ENCODE data around the gene ASB8. TPM values are rescaled to one million over a fixed set of nuclear protein-coding genes. Genes with fewer than 3 reads are reported as not detected.
A peak's percentile ranks its signal among the peaks of the same experiment; 100 is the strongest.

ASB8 gene
- 27.3 and 41.5 TPM in 2 replicates for total RNA-seq (2014; rRNA removed; shearing (Covaris generic))
- polyA plus RNA-seq (2016; fragmentation: Nextera tagmentation; extraction: Ambion mirVana), result 23.3 and 31.2 TPM in 2 replicates

DNA sequence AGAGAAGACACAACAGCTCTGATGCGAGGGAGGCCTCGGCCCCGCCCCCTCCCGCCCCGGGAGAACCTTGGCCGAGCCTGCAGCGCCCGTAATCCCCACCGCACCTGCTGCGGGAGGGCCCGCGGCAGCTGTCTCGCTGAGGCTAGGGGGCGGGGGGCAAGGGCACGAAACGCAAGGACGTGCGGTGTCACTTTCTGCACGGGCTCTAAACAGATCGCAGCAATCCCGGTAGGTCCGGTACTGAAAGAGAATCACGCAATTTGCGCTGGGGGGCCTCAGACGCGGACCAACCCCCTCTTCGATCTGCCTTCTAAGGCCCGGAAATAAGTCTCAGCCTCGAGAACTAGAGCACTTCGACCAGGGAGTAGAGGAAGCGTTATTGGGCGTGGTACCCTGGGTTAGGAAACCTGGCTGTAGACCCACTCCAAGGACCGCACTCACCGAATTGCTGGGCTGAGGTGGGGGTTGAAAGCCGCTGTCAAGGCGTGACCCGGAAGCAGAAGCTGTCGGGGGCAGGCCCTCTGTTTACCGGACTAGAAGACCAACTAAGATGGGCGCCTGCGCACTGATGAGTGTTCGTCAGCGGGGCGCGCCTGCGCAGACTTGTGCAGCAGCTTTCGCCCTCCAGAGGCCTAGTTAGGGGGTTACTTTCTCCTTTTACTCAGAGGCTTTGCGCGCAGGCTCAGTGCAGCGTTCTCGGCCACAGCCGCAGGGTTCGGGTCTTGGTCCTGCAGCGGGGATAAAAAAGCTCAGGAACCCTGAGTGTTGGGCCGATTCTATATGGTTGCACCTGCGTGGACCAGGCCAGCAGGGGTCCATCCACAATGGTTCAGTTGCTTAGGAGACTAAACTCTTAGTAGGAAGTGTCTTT, at the start of gene ASB8:
TSS of gene ASB8 (minus strand) at position 498 of the 871 bp plus-strand sequence. CDS start 4,019 bp downstream, outside the sequence.
- peak; percentile 99 for DNase-seq

DNA sequence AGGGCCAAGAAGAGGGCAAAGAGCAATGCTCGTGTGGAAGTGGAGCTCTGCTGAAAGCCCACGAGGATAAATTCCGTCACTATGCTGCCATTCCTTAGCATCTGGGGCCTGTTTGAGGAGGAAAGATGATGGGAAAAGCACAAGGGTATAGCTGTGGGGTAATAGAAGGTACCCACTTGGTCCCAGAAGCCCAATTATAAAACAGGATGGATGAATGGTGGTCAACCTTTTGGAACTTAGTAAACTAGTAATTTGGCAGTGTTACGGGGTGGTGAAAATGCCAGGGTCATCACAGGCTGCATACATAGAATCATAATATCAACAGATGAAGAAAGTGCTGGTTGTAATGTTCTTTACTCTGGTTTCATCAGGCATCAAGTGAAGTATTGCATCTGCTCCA, 45.9 kb upstream of the ASB8 start, which contains the start of gene OR10AD1:
TSS of gene OR10AD1 (minus strand) at position 101 of the 400 bp plus-strand sequence. CDS start at position 101, 0 bp downstream.
- H4K20me1 ChIP-seq (ENCODE audit: insufficient read depth), result no peaks in the 10 kb centered on the region
- no peak within 1 kb of the TSS for H3K4me3 ChIP-seq
- in situ Hi-C loops (cut with MboI), result no loop called here
- H3K27me3 ChIP-seq (replicated peaks; ENCODE audit: insufficient read depth), result no peaks in the 10 kb centered on the region
- peaks cover 11% of the 10 kb centered on the region; the same call in 1 of the 2 replicates for H3K79me2 ChIP-seq (ENCODE audit: insufficient read depth)
- no peak within 1 kb of the TSS for H3K4me2 ChIP-seq (ENCODE audit: unreplicated experiment)
- no peaks in the 10 kb centered on the region for H3K9me2 ChIP-seq (ENCODE audit: insufficient read depth)
- H3K9me3 ChIP-seq (ENCODE audit: low read depth), result no peaks in the 10 kb centered on the region
- H3F3A ChIP-seq (ENCODE audit: insufficient read depth), result peaks cover 5% of the 10 kb centered on the region; the same call in 1 of the 2 replicates
- 74 to 79% methylated on average over 4 of the region's 4 CpGs for WGBS, 2 experiments (ENCODE audit: low coverage in 1 of 2, low lambda C conversion rate in 2 of 2, missing lambda C conversion rate in 2 of 2)
- DNase-seq, result no peak
- no peak for TF ChIP-seq EZH2phosphoT487 (IDR thresholded peaks at IDR 0.05; ENCODE audit: insufficient read depth, low read depth)
- H3K9ac ChIP-seq, result no peak within 1 kb of the TSS
- no peaks in the 10 kb centered on the region for H3K36me3 ChIP-seq (ENCODE audit: low read depth)
- no peak within 1 kb of the TSS for H2AFZ ChIP-seq
- no peak within 1 kb of the TSS for H3K27ac ChIP-seq
- peaks cover 13% of the 10 kb centered on the region for H3K4me1 ChIP-seq (ENCODE audit: insufficient read depth)

More for the DNA sequence above, at the start of gene ASB8:
- Histone ChIP-seq H3F3A (ENCODE audit: insufficient read depth) (no peaks in the 10 kb centered on the region), H3K4me1 (ENCODE audit: insufficient read depth) (peaks cover 6% of the 10 kb centered on the region), H2AFZ (peak within 1 kb of the TSS; percentile 99), H3K9me3 (ENCODE audit: low read depth) (no peaks in the 10 kb centered on the region), H4K20me1 (ENCODE audit: insufficient read depth) (no peaks in the 10 kb centered on the region), H3K36me3 (ENCODE audit: low read depth) (no peaks in the 10 kb centered on the region), H3K4me3 (peak within 1 kb of the TSS; percentile 93), H3K27ac (peak within 1 kb of the TSS; percentile 35), H3K9me2 (ENCODE audit: insufficient read depth) (no peaks in the 10 kb centered on the region), H3K4me2 (ENCODE audit: unreplicated experiment) (peak within 1 kb of the TSS; percentile 97), H3K9ac (peak within 1 kb of the TSS; percentile 85), H3K79me2 (ENCODE audit: insufficient read depth) (peaks cover 37% of the 10 kb centered on the region), H3K27me3 (replicated peaks; ENCODE audit: insufficient read depth) (no peaks in the 10 kb centered on the region)
- 0 to 1% methylated on average over 47 to 56 of the region's 56 CpGs for WGBS, 2 experiments (ENCODE audit: low coverage in 1 of 2, low lambda C conversion rate in 2 of 2, missing lambda C conversion rate in 2 of 2)
- TF ChIP-seq EZH2 (IDR thresholded peaks at IDR 0.05; ENCODE audit: insufficient read depth, poor library complexity, severe bottlenecking) (no peak), EZH2phosphoT487 (IDR thresholded peaks at IDR 0.05; ENCODE audit: insufficient read depth, low read depth) (no peak)
- in situ Hi-C loops (cut with MboI), result no loop called here

GRCh38 chr12:48202766-48203165, 45.5 kb upstream of the ASB8 start:
- H3K4me2 ChIP-seq (ENCODE audit: unreplicated experiment), result no peak overlapping the region
- H3K4me1 ChIP-seq (ENCODE audit: insufficient read depth), result peaks cover 13% of the 10 kb centered on the region
- H4K20me1 ChIP-seq (ENCODE audit: insufficient read depth), result no peaks in the 10 kb centered on the region
- H3K79me2 ChIP-seq (ENCODE audit: insufficient read depth), result peaks cover 11% of the 10 kb centered on the region; the same call in 1 of the 2 replicates
- no peaks in the 10 kb centered on the region for H3K36me3 ChIP-seq (ENCODE audit: low read depth)
- H3K9ac ChIP-seq, result no peak overlapping the region
- WGBS, 2 experiments (ENCODE audit: low coverage in 1 of 2, low lambda C conversion rate in 2 of 2, missing lambda C conversion rate in 2 of 2), result 94 to 99% methylated on average over 8 of the region's 8 CpGs
- H3K27ac ChIP-seq, result no peak overlapping the region
- peaks cover 5% of the 10 kb centered on the region for H3F3A ChIP-seq (ENCODE audit: insufficient read depth)
- no peak overlapping the region for H3K4me3 ChIP-seq
- TF ChIP-seq EZH2phosphoT487 (IDR thresholded peaks at IDR 0.05; ENCODE audit: insufficient read depth, low read depth), result no peak
- TF ChIP-seq EZH2 (IDR thresholded peaks at IDR 0.05; ENCODE audit: insufficient read depth, poor library complexity, severe bottlenecking), result no peak
- H3K9me3 ChIP-seq (ENCODE audit: low read depth), result no peaks in the 10 kb centered on the region
- H2AFZ ChIP-seq, result no peak overlapping the region
- no peaks in the 10 kb centered on the region for H3K9me2 ChIP-seq (ENCODE audit: insufficient read depth)
- H3K27me3 ChIP-seq (replicated peaks; ENCODE audit: insufficient read depth), result no peaks in the 10 kb centered on the region
- DNase-seq, result no peak
- in situ Hi-C loops (cut with MboI), result no loop called here

DNA sequence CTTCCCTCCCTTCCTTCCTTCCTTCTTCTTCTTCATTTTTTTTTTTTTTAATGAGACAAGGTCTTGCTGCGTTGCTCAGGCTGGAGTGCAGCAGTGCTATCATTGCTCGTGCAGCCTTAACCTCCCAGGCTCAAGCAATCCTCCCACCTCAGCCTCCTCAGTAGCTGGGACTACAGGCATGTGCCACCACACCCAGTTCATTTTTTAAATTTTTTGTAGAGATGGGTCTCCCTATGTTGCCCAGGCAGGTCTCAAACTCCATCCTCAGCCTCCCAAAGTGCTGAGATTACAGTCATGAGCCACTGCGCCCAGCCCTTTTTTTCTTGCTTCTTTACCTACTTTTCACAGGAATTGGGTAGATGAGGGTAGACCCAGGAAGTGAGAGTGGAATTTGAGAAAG, 44.2 kb upstream of the ASB8 start:
- Histone ChIP-seq H3K36me3 (ENCODE audit: low read depth) (no peaks in the 10 kb centered on the region), H3K4me2 (ENCODE audit: unreplicated experiment) (no peak overlapping the region), H3K79me2 (ENCODE audit: insufficient read depth) (peaks cover 11% of the 10 kb centered on the region; the same call in 1 of the 2 replicates), H3K9me2 (ENCODE audit: insufficient read depth) (no peaks in the 10 kb centered on the region), H4K20me1 (ENCODE audit: insufficient read depth) (no peaks in the 10 kb centered on the region), H3K9me3 (ENCODE audit: low read depth) (no peaks in the 10 kb centered on the region), H3K9ac (no peak overlapping the region), H3K4me3 (no peak overlapping the region), H3K4me1 (ENCODE audit: insufficient read depth) (peaks cover 17% of the 10 kb centered on the region), H3F3A (ENCODE audit: insufficient read depth) (peaks cover 11% of the 10 kb centered on the region), H3K27me3 (replicated peaks; ENCODE audit: insufficient read depth) (no peaks in the 10 kb centered on the region), H3K27ac (no peak overlapping the region), H2AFZ (no peak overlapping the region)
- TF ChIP-seq EZH2 (IDR thresholded peaks at IDR 0.05; ENCODE audit: insufficient read depth, poor library complexity, severe bottlenecking), result no peak
- TF ChIP-seq EZH2phosphoT487 (IDR thresholded peaks at IDR 0.05; ENCODE audit: insufficient read depth, low read depth), result no peak
- WGBS, 2 experiments (ENCODE audit: low coverage in 1 of 2, low lambda C conversion rate in 2 of 2, missing lambda C conversion rate in 2 of 2), result 81 to 92% methylated on average over 3 of the region's 3 CpGs
- in situ Hi-C loops (cut with MboI), result no loop called here
- DNase-seq, result no peak
